Measurements from ENCODE around the gene IFT20. TPM values are rescaled to one million over a fixed set of nuclear protein-coding genes. Genes with fewer than 3 reads are reported as not detected.

Gene IFT20
- total RNA-seq, 4 donors from 2014 or later: 38.5 to 78.0 (median 63.6) TPM

- WGBS, 2 donors: 57 to 64% methylated on average over 10 to 13 of the region's 13 CpGs
- Histone ChIP-seq H3K4me1 (peaks cover 0 to 22% of the 10 kb centered on the region in 2 donors), H3K4me3 (replicated peaks in 1 of 3) (no peak overlapping the region), H3K36me3 (peaks cover 68 to 75% of the 10 kb centered on the region in 2 donors), H3K9me3 (no peaks in the 10 kb centered on the region), H3K27me3 (no peaks in the 10 kb centered on the region), H3K27ac (no peak overlapping the region)
- TF ChIP-seq CTCF (IDR thresholded peaks at IDR 0.05) (no peak), POLR2A (IDR thresholded peaks at IDR 0.05) (no peak)
- intact Hi-C loops (cut with DNase I): no loop called here
- peak; percentile 63 to 68 for DNase-seq
These were observed 10.3 kb upstream of the IFT20 start for GRCh38 chr17:28345419-28346198.

GRCh38 chr17:28344435-28344901 lies 9.2 kb upstream of the IFT20 start:
- intact Hi-C loops (cut with DNase I): no loop called here
- H3K9me3 ChIP-seq: no peaks in the 10 kb centered on the region
- WGBS, 2 donors: 90% methylated on average over 16 to 17 of the region's 19 CpGs
- no peak overlapping the region for H3K27ac ChIP-seq
- H3K4me3 ChIP-seq (replicated peaks in 1 of 3): no peak overlapping the region
- no peak for DNase-seq
- no peaks in the 10 kb centered on the region for H3K27me3 ChIP-seq
- H3K36me3 ChIP-seq: peaks cover 67 to 70% of the 10 kb centered on the region in 2 donors
- H3K4me1 ChIP-seq: peaks cover 0 to 22% of the 10 kb centered on the region in 2 donors
- no peak for TF ChIP-seq POLR2A (IDR thresholded peaks at IDR 0.05)
- no peak for TF ChIP-seq CTCF (IDR thresholded peaks at IDR 0.05)

GRCh38 chr17:28344011-28344410 lies 8.7 kb upstream of the IFT20 start:
- Histone ChIP-seq H3K27me3 (no peaks in the 10 kb centered on the region), H3K9me3 (no peaks in the 10 kb centered on the region), H3K4me3 (replicated peaks in 1 of 3) (no peak overlapping the region), H3K27ac (peak overlapping the region; percentile 28 to 40 (median 31)), H3K4me1 (peaks cover 0 to 22% of the 10 kb centered on the region in 2 donors), H3K36me3 (peaks cover 66 to 72% of the 10 kb centered on the region in 2 donors)
- intact Hi-C loops (cut with DNase I): no loop called here
- 87 to 92% methylated on average over 9 of the region's 9 CpGs for WGBS, 2 donors
- TF ChIP-seq POLR2A (IDR thresholded peaks at IDR 0.05) (no peak), CTCF (IDR thresholded peaks at IDR 0.05) (no peak)
- peak in 1 of 2 donors; percentile 15 for DNase-seq

GRCh38 chr17:28343491-28343932 lies 8.2 kb upstream of the IFT20 start:
- intact Hi-C loops (cut with DNase I): no loop called here
- H3K4me3 ChIP-seq (replicated peaks in 1 of 3): no peak overlapping the region
- H3K27me3 ChIP-seq: no peaks in the 10 kb centered on the region
- TF ChIP-seq CTCF (IDR thresholded peaks at IDR 0.05) (no peak), POLR2A (IDR thresholded peaks at IDR 0.05) (peak in 1 of 2 donors; percentile 9)
- H3K9me3 ChIP-seq: no peaks in the 10 kb centered on the region
- WGBS, 2 donors: 44 to 45% methylated on average over 9 to 10 of the region's 10 CpGs
- peak overlapping the region in 2 of 3 donors; percentile 28 to 40 for H3K27ac ChIP-seq
- H3K4me1 ChIP-seq: peaks cover 0 to 22% of the 10 kb centered on the region in 2 donors
- DNase-seq: peak; percentile 82 to 86
- peaks cover 61 to 68% of the 10 kb centered on the region in 2 donors for H3K36me3 ChIP-seq

GRCh38 chr17:28342313-28342712 lies 7.0 kb upstream of the IFT20 start:
- Histone ChIP-seq H3K27me3 (no peaks in the 10 kb centered on the region), H3K36me3 (peaks cover 49 to 57% of the 10 kb centered on the region in 2 donors), H3K9me3 (no peaks in the 10 kb centered on the region), H3K4me1 (peaks cover 0 to 28% of the 10 kb centered on the region in 2 donors), H3K27ac (no peak overlapping the region), H3K4me3 (replicated peaks in 1 of 3) (no peak overlapping the region)
- DNase-seq: no peak
- 90 to 94% methylated on average over 14 of the region's 14 CpGs for WGBS, 2 donors
- TF ChIP-seq CTCF (IDR thresholded peaks at IDR 0.05): no peak
- TF ChIP-seq POLR2A (IDR thresholded peaks at IDR 0.05): no peak
- intact Hi-C loops (cut with DNase I): no loop called here

Measured in thyroid gland (tissue), 4 donors.